ACC112 (cell line): Measurements from ENCODE around the gene NRXN2.

Experiments used
- H2AFZ ChIP-seq: fragments of 200-600 bp; sonication (generic); one replicate; pipeline ENCODE4 v1.6.0; 2017; ENCODE audit warnings: antibody characterized with exemption, low read length; ENCODE audit not compliant: unreplicated experiment
- H3K27ac ChIP-seq: fragments of 200-600 bp; sonication (generic); 2 replicates; pipeline ENCODE4 v1.5.1; 2014; ENCODE audit warnings: low read depth, mild to moderate bottlenecking, antibody characterized with exemption, low read length, moderate library complexity
- H3K27me3 ChIP-seq: fragments of 200-600 bp; sonication (generic); 2 replicates; pipeline ENCODE4 v1.6.1; 2014; ENCODE audit warnings: mild to moderate bottlenecking, antibody characterized with exemption, low read length, moderate library complexity, mixed read lengths; ENCODE audit not compliant: insufficient read depth
- H3K36me3 ChIP-seq: fragments of 200-600 bp; sonication (generic); 2 replicates; pipeline ENCODE4 v1.6.1; 2016; ENCODE audit warnings: mild to moderate bottlenecking, antibody characterized with exemption, low read length, moderate library complexity, mixed read lengths; ENCODE audit not compliant: insufficient read depth
- H3K4me1 ChIP-seq: fragments of 200-600 bp; sonication (generic); one replicate; pipeline ENCODE4 v1.6.1; 2016; ENCODE audit warnings: low read length, mixed read lengths; ENCODE audit not compliant: insufficient read depth, unreplicated experiment, control insufficient read depth
- H3K4me3 ChIP-seq: fragments of 200-600 bp; sonication (generic); 2 replicates; pipeline ENCODE4 v1.5.1; 2014; ENCODE audit warnings: mild to moderate bottlenecking, low read depth, low read length
- H3K79me2 ChIP-seq: fragments of 200-600 bp; sonication (generic); one replicate; pipeline ENCODE4 v1.6.0; 2016; ENCODE audit warnings: low read length; ENCODE audit not compliant: control insufficient read depth, unreplicated experiment, insufficient read depth

The NRXN2 gene

DNA sequence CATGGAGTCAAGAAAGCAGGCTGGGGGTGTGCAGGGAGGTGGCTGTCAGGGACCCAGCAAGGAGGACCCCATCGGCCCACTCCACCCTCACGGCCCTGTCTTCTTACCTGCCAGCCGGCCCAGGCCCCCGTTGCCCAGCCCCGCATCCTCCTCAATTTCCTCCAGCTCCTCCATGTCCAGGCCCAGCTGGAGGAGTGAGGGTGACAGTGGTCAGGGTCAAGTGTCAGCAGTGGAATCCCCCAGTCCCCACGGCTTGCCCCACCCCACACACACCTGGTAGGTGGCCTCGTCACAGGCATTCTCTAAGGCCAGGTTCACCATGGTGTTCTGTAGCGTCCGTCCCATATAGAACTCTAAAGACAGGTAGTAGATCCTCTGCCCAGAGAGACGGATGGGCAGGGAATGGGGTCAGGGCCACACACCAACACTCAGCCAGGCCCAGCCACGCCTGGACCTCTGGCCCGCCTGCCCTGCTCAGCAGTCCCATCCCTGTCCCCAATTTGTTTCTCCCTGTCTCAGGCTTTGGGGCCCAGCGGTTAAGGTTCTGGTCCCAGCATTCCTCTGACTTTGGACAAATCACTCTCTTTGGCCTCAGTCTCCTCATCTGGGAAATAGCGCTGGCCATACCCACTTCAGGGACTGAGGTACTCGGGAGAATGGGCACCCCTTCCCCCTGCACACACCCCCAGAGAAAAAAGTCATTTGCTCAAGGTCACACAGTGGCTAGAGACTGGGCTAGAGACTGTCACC is 35.5 kb upstream of the NRXN2 start:
- peaks cover 12% of the 10 kb centered on the region for H3K4me1 ChIP-seq
- H3K4me3 ChIP-seq: no peak overlapping the region
- no peak overlapping the region for H3K27ac ChIP-seq

DNA sequence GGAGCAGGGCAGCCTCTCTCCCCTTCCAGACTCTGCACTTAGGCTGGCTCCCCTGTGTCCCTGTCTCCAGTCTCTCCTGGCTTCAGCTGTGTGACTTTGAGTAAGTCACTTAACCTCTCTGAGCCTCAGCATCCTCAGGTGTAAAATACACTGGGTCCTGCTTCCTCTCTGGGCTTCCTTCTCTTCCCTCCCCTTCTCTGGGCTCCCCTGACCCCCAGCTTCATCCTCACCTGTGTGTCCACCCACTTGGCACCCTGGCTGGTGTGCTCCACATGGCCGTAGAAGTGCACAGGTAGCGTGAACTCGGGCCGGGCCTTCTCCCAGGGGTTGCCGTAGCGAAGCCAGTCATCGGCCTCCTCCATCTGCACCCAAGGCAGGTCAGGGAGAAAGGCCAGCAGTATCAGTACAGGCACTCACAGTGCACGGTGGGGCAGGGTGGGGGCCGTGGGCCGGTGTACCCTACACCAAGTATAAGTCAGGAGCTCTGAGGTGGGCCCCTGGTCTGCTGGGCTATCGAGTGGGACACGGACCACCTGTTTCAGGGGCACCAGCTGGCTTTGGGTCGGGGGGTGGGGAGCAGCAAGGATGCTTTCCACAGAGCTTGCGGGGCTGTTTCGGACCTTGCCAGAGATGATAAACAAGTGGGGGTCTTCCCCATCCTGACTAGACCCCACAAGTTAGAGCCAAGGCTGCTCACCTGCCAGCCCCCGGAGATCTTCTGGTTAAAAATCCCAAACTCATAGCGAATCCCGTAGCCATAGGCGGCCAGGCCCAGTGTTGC is 34.7 kb upstream of the NRXN2 start:
- peaks cover 4% of the 10 kb centered on the region for H3K4me1 ChIP-seq
- no peak overlapping the region for H2AFZ ChIP-seq
- no peaks in the 10 kb centered on the region for H3K79me2 ChIP-seq
- H3K27ac ChIP-seq: no peak overlapping the region
- no peaks in the 10 kb centered on the region for H3K27me3 ChIP-seq
- no peaks in the 10 kb centered on the region for H3K36me3 ChIP-seq
- H3K4me3 ChIP-seq: no peak overlapping the region

More for the DNA sequence above, 35.5 kb upstream of the NRXN2 start:
- no peaks in the 10 kb centered on the region for H3K27me3 ChIP-seq
- H2AFZ ChIP-seq: no peak overlapping the region
- H3K36me3 ChIP-seq: no peaks in the 10 kb centered on the region
- no peaks in the 10 kb centered on the region for H3K79me2 ChIP-seq

DNA sequence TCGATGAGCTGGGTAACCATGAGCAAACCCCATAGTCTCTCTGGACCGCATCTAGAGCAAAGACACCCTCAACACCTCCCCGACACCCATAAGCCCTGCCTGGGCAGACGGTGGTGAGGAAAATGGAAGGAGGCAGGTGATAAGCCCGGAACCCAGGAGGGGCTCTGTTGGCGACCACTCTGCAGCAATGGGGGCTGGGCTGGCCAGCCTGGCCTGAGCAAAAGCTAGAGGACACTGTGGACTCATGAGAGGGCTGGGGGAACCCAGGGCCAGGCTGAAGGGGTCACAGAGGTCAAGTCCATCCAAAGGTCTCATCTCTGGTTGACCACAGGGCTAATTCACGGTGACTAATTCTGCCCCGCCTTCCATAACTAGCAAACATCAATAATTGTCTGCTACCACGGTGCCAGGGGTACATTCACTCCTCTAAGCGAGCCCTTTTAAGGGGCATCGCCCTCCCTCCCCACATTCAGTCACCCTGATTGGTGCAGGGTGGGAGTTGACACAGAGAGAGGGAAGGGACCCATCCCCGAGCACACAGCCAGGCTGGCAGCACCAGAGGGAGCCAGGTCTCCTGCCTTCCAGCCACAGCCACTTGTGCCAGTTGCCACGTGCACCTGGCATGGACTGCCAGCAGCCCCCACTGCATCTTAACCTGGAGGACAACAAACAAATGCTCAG is 32.8 kb upstream of the NRXN2 start:
- H3K79me2 ChIP-seq: no peaks in the 10 kb centered on the region
- H3K4me3 ChIP-seq: no peak overlapping the region
- peaks cover 4% of the 10 kb centered on the region for H3K4me1 ChIP-seq
- H3K27ac ChIP-seq: no peak overlapping the region
- no peak overlapping the region for H2AFZ ChIP-seq
- no peaks in the 10 kb centered on the region for H3K36me3 ChIP-seq
- H3K27me3 ChIP-seq: no peaks in the 10 kb centered on the region

DNA sequence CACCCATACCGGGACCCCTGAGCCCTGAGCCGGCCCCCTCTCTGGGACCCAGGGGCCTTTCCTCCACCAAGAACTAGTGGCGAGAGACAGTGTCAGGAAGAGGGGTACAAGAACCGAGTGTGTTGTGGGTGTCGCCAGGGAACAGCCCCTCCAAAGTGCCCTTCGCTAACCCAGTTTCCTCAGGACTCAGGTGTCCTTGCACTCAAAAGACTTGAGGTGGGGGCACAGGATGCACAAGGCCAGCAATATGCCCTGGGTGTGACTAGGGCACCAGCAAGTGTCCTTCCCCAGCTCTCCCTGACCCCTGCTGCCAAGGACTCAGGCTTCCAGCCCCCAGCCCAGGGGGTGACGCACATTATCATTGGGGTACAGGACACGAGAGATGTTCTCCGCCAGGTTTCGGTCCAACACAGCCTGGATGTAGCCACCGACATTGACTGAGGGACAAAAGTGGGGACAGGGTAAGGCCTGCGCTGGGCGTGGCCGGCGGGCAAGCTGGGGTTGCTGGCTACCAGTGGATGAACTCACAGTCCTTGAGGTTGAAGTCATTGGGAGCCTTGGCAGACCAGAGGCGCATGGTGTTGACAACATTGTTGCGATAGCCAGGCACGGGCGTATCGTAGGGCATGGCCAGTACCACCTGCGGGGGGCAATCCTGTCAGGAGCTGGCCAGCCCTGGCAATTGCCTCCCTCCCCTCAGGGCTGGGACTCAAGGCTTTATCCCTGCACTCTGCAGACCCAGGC is 32.1 kb upstream of the NRXN2 start:
- Histone ChIP-seq H3K27ac (no peak overlapping the region), H3K36me3 (no peaks in the 10 kb centered on the region), H3K27me3 (no peaks in the 10 kb centered on the region), H3K79me2 (no peaks in the 10 kb centered on the region), H2AFZ (no peak overlapping the region), H3K4me3 (no peak overlapping the region), H3K4me1 (peaks cover 4% of the 10 kb centered on the region)

DNA sequence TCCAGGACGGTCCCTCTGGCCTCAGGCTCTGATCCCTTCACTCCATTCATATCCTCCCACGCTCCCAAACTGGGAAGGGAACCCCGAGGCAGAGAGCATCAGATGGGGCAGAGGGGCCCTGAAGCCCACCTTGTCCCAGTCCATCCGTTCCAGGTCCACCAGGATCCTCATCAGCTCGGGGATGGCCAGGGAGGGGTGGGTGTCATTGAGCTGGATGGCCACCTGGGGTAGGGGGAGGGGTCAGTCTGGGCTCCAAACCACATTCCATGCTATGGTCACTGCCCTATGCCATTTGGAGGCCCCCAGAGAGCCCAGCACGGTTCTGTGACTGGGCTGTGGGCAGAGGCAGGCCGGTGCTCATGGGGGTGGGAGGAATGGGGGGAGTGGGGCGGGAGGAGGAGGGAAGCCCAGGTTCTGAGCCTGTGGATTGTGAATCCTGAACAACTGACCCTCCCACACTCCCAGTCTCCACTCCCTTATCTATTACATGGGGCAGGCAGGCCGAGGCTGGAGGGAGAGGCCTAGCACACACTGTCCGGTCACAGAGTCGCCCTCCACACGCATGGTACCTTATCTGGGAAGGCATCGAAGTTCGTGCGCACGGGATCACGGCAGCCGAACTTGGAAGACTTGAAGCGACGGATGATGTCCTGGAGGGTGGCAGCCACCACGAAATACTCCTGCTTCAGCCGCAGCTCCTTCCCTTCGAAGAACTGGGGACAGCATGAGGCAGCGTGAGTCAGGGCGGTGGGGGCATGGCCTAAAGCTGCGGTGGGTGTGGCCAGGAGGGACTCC is 31.3 kb upstream of the NRXN2 start:
- Histone ChIP-seq H3K4me1 (no peaks in the 10 kb centered on the region), H3K27me3 (no peaks in the 10 kb centered on the region), H3K4me3 (no peak overlapping the region), H3K27ac (no peak overlapping the region), H2AFZ (no peak overlapping the region), H3K36me3 (no peaks in the 10 kb centered on the region), H3K79me2 (no peaks in the 10 kb centered on the region)

DNA sequence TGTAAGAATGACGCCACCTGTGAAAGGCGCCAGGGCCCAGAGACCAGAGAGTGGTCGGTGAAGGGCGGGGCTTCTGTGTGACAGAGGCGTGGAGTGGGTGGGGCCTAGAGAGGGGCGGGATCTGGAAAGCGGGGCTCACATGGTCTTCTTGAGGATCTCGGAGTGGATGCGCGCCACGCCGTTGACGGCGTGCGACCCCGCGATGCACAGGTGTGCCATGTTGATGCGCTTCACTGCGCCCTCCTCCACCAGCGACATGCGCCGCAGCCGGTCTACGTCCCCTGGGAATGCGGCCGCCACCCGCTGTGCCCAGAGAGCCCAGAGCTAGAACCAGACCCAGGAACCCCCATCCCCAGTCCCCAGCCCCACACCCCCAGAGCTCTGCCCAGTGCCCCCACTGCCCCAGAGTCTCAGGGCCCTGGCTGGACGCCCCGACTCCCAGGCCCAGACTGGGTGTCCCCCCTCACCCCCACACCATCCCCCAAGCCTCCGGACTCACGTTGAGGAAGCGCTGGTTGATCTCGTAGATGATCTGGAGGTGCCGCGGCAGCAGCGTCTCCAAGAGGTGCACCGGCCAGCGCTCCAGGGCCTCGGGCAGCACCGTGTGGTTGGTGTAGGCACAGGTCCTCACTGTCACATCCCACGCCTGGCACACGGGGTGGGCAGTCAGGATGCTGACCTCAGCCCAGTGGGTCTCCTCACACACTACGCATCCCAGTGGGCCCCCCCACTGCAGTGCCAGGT is 30.6 kb upstream of the NRXN2 start:
- Histone ChIP-seq H3K36me3 (no peaks in the 10 kb centered on the region), H2AFZ (no peak overlapping the region), H3K4me3 (no peak overlapping the region), H3K27ac (no peak overlapping the region), H3K27me3 (no peaks in the 10 kb centered on the region), H3K79me2 (no peaks in the 10 kb centered on the region), H3K4me1 (peaks cover 2% of the 10 kb centered on the region)

DNA sequence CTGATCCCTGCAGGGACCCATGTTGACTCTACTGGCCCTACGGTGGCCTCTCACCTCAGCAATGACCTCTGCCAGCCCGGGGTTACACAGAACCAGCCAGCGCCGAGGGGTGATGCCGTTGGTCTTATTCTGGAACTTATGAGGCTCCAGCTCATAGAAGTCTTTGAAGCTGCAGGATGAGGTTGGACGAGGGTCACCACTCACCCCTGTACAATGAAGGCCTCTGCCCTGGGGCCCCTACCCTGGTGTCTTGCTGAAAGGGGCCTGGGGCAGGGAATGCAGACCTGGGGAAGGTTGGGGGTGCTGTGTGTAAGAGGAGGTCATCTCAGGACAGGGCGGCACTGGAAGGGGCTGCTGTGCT is 30.0 kb upstream of the NRXN2 start:
- no peak overlapping the region for H2AFZ ChIP-seq
- H3K27me3 ChIP-seq: no peaks in the 10 kb centered on the region
- H3K36me3 ChIP-seq: no peaks in the 10 kb centered on the region
- H3K27ac ChIP-seq: no peak overlapping the region
- no peak overlapping the region for H3K4me3 ChIP-seq
- peaks cover 7% of the 10 kb centered on the region for H3K4me1 ChIP-seq
- H3K79me2 ChIP-seq: no peaks in the 10 kb centered on the region

DNA sequence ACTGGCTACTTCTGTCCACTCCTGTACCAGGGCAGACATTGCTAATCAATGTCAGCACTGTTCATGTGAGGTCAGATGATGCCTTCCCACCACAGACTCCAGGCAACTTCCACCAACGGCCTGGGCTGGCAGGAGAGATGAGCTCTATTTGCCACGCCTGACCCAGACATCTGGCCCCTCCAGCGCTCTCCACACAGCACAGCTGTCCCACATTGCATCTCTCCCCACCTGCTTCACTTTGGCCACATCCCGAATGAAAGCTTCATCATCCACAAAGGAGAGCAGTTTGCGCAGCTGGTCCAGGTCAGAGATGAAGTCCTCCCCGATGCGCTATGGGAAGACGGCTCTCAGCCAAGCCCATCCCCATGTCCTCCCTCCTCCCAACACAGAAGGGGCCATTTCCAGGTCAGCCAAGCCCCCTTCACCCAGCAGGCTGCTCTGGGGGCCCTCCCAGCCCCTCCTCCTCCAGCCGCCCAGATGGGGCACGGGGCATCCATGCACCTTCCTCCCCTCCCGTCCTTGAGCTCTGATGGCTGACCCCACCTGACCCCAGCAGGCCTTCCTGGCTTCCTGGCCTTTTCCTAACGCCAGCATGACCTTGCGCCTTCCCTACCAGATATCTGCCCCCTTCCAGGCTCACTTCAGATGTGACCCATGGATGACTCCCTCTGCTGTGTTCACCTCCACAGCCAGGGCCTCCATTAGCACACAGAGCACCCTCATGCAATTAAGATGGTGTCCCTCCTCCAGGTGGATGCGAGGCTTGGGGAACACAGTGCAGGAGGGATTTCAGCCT is 29.4 kb upstream of the NRXN2 start:
- H3K36me3 ChIP-seq: no peaks in the 10 kb centered on the region
- no peak overlapping the region for H3K27ac ChIP-seq
- no peak overlapping the region for H2AFZ ChIP-seq
- H3K79me2 ChIP-seq: no peaks in the 10 kb centered on the region
- peaks cover 8% of the 10 kb centered on the region for H3K4me1 ChIP-seq
- H3K4me3 ChIP-seq: no peak overlapping the region
- H3K27me3 ChIP-seq: no peaks in the 10 kb centered on the region

DNA sequence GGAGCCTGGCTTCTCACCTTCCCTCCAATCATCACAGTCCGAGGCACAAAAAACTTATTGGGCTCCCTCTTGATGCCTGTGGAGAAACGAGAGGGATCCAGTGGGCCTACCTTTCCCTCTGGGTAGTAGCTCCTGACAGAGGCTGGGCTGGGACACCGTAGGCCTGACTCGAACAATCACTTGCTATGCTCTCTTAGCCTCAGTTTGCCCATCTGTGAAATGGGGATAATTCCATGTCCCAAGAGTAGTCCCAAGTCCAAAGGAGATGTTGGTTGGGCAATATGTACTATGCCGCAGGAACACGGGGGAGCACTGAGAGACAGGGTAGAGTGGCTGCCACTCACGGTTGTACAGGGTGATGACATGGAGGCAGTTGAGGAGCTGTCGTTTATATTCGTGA is 28.6 kb upstream of the NRXN2 start:
- Histone ChIP-seq H3K36me3 (no peaks in the 10 kb centered on the region), H2AFZ (no peak overlapping the region), H3K4me3 (no peak overlapping the region), H3K79me2 (no peaks in the 10 kb centered on the region), H3K27me3 (no peaks in the 10 kb centered on the region), H3K4me1 (peaks cover 8% of the 10 kb centered on the region), H3K27ac (no peak overlapping the region)
